Breast epithelium (tissue), 3 donors: ENCODE measurements around the gene SOS2.

Experiments used
- CTCF ChIP-seq, 3 donors: fragments of 450-650 bp; IDR thresholded peaks; one replicate each; pipeline ENCODE4 v1.5.1; 2016 to 2017; ENCODE audit warnings: antibody characterized with exemption in 3 of 3, mild to moderate bottlenecking in 3 of 3, moderate library complexity in 3 of 3
- POLR2A ChIP-seq: fragments of 450-650 bp; IDR thresholded peaks from one replicate; pipeline ENCODE4 v1.6.1; 2016; ENCODE audit warnings: antibody characterized with exemption, mild to moderate bottlenecking, moderate library complexity
- POLR2AphosphoS5 ChIP-seq, 3 donors: sonication (generic); formaldehyde crosslinking; IDR thresholded peaks; one replicate each; pipeline ENCODE4 v1.6.1; 2017; ENCODE audit warnings: antibody characterized with exemption in 3 of 3

- TF ChIP-seq CTCF (IDR thresholded peaks at IDR 0.05) (no peak), POLR2A (no peak), POLR2AphosphoS5 (IDR thresholded peaks at IDR 0.05) (no peak)
These were observed 22.9 kb upstream of the SOS2 start for GRCh38 chr14:50254248-50254647.
